ENCODE results near the gene RFESD. TPM values are rescaled to one million over a fixed set of nuclear protein-coding genes. Genes with fewer than 3 reads are reported as not detected.
"Not testable (repeated sequence)": the region's sequence is repeated elsewhere in the genome, so short reads cannot be mapped to it uniquely, and the experiment has no call there.

RFESD gene
- total RNA-seq, 4 donors from 2014 or later: 0.88 to 1.6 (median 1.2) TPM

- TF ChIP-seq, protein P1, sequence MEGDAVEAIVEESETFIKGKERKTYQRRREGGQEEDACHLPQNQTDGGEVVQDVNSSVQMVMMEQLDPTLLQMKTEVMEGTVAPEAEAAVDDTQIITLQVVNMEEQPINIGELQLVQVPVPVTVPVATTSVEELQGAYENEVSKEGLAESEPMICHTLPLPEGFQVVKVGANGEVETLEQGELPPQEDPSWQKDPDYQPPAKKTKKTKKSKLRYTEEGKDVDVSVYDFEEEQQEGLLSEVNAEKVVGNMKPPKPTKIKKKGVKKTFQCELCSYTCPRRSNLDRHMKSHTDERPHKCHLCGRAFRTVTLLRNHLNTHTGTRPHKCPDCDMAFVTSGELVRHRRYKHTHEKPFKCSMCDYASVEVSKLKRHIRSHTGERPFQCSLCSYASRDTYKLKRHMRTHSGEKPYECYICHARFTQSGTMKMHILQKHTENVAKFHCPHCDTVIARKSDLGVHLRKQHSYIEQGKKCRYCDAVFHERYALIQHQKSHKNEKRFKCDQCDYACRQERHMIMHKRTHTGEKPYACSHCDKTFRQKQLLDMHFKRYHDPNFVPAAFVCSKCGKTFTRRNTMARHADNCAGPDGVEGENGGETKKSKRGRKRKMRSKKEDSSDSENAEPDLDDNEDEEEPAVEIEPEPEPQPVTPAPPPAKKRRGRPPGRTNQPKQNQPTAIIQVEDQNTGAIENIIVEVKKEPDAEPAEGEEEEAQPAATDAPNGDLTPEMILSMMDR (IDR thresholded peaks at IDR 0.05): no peak
- ATAC-seq (ENCODE audit: low FRiP score) (no peak), DNase-seq (ENCODE audit: low spot score) (no peak)
Measured at GRCh38 chr5:95690333-95690732, 43.8 kb downstream of the RFESD start.

DNA sequence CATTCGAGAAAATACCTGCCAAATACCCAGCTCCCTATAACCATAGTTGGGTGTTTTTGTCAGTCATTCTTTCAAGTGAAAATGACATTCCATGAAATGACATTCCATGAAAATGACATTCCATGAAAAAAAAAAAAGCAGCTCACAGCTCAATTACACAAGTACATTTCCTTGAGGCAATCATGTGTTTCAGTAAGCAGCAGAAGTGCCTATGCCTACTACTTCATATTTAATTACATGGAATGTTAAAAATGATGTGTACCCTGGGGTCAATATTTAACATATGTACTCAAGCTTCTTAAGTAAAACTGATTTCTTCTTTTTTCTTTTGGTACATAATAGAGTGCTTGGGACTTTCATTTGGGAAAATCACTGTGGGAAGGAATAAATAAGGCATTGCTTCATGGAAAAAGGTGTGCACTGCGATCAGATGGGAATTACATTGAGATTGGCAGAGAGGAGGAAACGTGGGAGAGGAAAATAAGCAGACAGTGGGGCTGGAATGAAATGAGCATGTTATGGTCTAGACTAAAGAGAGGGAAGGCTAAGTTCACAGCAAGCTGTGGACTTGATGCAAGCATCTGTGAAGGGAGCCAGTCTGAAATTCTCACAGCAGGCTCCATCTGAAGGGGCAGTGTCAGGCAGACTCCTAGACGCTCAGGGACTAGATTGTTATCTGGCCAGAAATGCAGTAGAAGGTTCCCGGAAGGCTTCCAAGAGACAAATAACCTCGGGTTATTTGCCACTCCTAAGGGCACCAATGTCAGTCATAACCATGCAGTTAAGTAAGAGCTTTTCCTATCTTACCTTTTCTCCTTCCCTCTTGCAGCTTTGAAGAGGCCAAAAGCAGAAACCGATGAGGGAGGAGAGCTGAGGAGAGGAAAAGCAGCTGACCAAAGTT lies 51.5 kb downstream of the RFESD start:
- TF ChIP-seq, protein P1 (IDR thresholded peaks at IDR 0.05): no peak
- ATAC-seq (ENCODE audit: low FRiP score) (no peak), DNase-seq (ENCODE audit: low spot score) (no peak)

- ATAC-seq (ENCODE audit: low FRiP score) (no peak), DNase-seq (ENCODE audit: low spot score) (no peak)
Measured at GRCh38 chr5:95699337-95699736, 52.8 kb downstream of the RFESD start.

DNA sequence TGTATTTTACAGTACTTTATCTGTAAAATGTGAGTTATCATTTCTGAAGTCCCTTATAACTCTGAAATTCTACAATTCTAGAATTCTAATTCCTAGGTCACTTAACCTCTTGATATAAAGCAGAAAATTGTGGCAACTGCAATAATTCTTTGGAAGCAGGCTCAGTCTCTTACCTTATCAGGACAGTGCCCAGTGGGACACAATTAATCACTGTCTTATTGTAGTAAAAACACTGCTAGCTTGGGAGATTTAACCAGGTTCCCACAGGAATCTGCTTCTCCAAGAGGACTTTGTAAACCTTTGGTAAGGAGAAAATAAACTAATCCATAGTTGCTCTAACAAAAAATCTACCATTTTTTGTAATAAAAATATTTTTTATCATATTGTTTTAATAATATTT lies 54.5 kb downstream of the RFESD start:
- no peak for DNase-seq (ENCODE audit: low spot score)
- no peak for ATAC-seq (ENCODE audit: low FRiP score)
- TF ChIP-seq, protein P1 (IDR thresholded peaks at IDR 0.05): no peak

More at GRCh38 chr5:95699337-95699736, 52.8 kb downstream of the RFESD start:
- TF ChIP-seq, protein P1 (IDR thresholded peaks at IDR 0.05): no peak

GRCh38 chr5:95704150-95704549 lies 57.6 kb downstream of the RFESD start:
- ATAC-seq (ENCODE audit: low FRiP score) (no peak), DNase-seq (ENCODE audit: low spot score) (no peak)
- TF ChIP-seq, protein P1 (IDR thresholded peaks at IDR 0.05): no peak

- ATAC-seq (ENCODE audit: low FRiP score); DNase-seq (ENCODE audit: low spot score): not testable (repeated sequence)
Measured at GRCh38 chr5:95706196-95706595, 59.6 kb downstream of the RFESD start.

- ATAC-seq (ENCODE audit: low FRiP score) (no peak), DNase-seq (ENCODE audit: low spot score) (no peak)
- TF ChIP-seq, protein P1 (IDR thresholded peaks at IDR 0.05): no peak
Measured at GRCh38 chr5:95707055-95707454, 60.5 kb downstream of the RFESD start.

Other genes starting within 250 kb of the RFESD start
- gene SKIC3, start 91.8 kb upstream of the RFESD start, total RNA-seq: 10 to 100 TPM; 54.0 to 85.3 (median 61.6) TPM
- 1 to 10 TPM; 3.0 to 9.5 (median 6.1) TPM for gene ARSK, start 91.7 kb upstream of the RFESD start, total RNA-seq
- under 1 TPM in 3 of 4 donors, not detected in 1; 0.19 to 0.95 (median 0.24) TPM for gene GPR150, start 26.7 kb upstream of the RFESD start, total RNA-seq
- 1 to 10 TPM in 2 of 4 donors, under 1 TPM in 2; 0.84 to 2.4 (median 1.4) TPM for gene SPATA9, start 36.2 kb downstream of the RFESD start, total RNA-seq
- 100 to 1,000 TPM; 109 to 245 (median 183) TPM for gene RHOBTB3, start 84.6 kb downstream of the RFESD start, total RNA-seq
- 100 to 1,000 TPM in 2 of 4 donors, 10 to 100 TPM in 2; 67.2 to 173 (median 111) TPM for gene GLRX, start 175.9 kb downstream of the RFESD start, total RNA-seq